Activated CD8-positive, alpha-beta memory T cell treated with anti-CD3 and anti-CD28 coated beads for 1 hour (primary cell): ENCODE data around the gene AGBL5.

Experiments used
- DNase-seq, 2 donors: peaks; one replicate each; pipeline ENCODE4 v3.0.0-alpha.2; 2020; ENCODE audit warnings: low read depth in 1 of 2; ENCODE audit errors: extremely low read depth in 1 of 2

AGBL5 gene

GRCh38 chr2:27021253-27022049, 30.0 kb upstream of the AGBL5 start:
- DNase-seq: no peak

GRCh38 chr2:27023740-27024139, 27.7 kb upstream of the AGBL5 start:
- no peak for DNase-seq

GRCh38 chr2:27024188-27024587, 27.3 kb upstream of the AGBL5 start:
- no peak for DNase-seq

- DNase-seq: no peak
Observed at GRCh38 chr2:27024812-27025211, 26.7 kb upstream of the AGBL5 start.

- no peak for DNase-seq
Observed at GRCh38 chr2:27025281-27025800, 26.1 kb upstream of the AGBL5 start.

GRCh38 chr2:27025861-27026851, 25.3 kb upstream of the AGBL5 start:
- DNase-seq: no peak

GRCh38 chr2:27027211-27027651, 24.2 kb upstream of the AGBL5 start:
- DNase-seq: no peak

- no peak for DNase-seq
Observed at GRCh38 chr2:27029051-27029450, 22.4 kb upstream of the AGBL5 start.

- peak; percentile 25 to 65 for DNase-seq
Observed at GRCh38 chr2:27032495-27033252, 18.8 kb upstream of the AGBL5 start, which contains the start of gene TMEM214. Gene TMEM214 (plus strand): TSS chr2:27032965. CDS start chr2:27033016, 51 bp downstream.

- DNase-seq: no peak
Observed at GRCh38 chr2:27033253-27033852, 18.1 kb upstream of the AGBL5 start.

- DNase-seq: no peak
Observed at GRCh38 chr2:27038012-27038411, 13.5 kb upstream of the AGBL5 start.

GRCh38 chr2:27038631-27039339, 12.7 kb upstream of the AGBL5 start:
- DNase-seq: no peak

GRCh38 chr2:27039426-27039825, 12.0 kb upstream of the AGBL5 start:
- no peak for DNase-seq

GRCh38 chr2:27039871-27040270, 11.6 kb upstream of the AGBL5 start:
- no peak for DNase-seq

- no peak for DNase-seq
Observed at GRCh38 chr2:27040282-27040681, 11.2 kb upstream of the AGBL5 start.

- no peak for DNase-seq
Observed at GRCh38 chr2:27041752-27042151, 9.7 kb upstream of the AGBL5 start.

- no peak for DNase-seq
Observed at GRCh38 chr2:27042159-27042661, 9.3 kb upstream of the AGBL5 start.

- DNase-seq: no peak
Observed at GRCh38 chr2:27042985-27043634, 8.4 kb upstream of the AGBL5 start.
